GM19351 (cell line): ENCODE measurements around the gene SMG5.

Experiments
- ATAC-seq: cut with Tn5 transposase; IDR thresholded peaks from one replicate; pipeline ENCODE4 v1.9.1; 2021; ENCODE audit warnings: mild to moderate bottlenecking, moderate library complexity; ENCODE audit not compliant: unreplicated experiment

SMG5 gene

GRCh38 chr1:156281281-156281680, 1.3 kb downstream of the SMG5 start:
- peak; percentile 55 for ATAC-seq

DNA sequence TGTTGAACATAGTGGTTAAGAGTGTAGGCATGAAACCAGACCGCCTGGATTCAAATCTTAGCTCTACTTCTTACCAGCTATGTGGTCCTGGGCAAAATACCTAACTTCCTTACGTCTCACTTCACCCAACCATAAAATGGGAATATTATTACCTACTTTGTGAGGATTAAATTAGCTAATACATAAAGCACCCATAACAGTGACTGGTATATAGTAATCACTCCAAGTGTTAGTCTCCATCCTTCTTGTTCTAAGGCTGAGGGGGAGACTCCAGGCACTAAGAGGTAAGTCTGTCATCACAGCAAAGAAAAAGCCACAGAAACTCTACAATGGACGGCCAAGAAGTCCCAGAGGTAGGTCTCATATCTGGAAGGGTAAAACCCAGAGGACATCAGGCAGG, 2.8 kb downstream of the SMG5 start:
- ATAC-seq: no peak

GRCh38 chr1:156276966-156277381, 5.7 kb downstream of the SMG5 start:
- ATAC-seq: no peak

- ATAC-seq: no peak
Observed at GRCh38 chr1:156276532-156276931, 6.1 kb downstream of the SMG5 start.

- no peak for ATAC-seq
Observed at GRCh38 chr1:156270314-156270713, 12.3 kb downstream of the SMG5 start.

DNA sequence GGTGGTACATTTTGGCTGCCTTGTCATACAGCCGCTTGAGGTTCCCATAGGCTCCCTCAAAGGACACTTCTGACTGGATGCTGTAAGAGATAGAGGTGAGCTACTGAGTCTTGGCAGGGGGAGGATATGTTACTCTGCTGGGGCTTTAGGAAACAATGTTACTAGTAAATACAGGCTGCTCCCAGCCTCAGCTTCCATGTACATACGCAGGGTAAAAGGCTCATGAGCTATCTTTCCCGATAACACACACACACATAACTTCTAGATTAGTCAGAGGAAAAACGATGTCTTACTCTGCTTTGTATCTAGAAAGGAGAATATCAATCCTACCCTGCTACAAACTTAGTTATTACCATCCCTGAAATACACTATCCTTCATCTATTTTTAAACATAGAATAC, 14.3 kb downstream of the SMG5 start:
- no peak for ATAC-seq

DNA sequence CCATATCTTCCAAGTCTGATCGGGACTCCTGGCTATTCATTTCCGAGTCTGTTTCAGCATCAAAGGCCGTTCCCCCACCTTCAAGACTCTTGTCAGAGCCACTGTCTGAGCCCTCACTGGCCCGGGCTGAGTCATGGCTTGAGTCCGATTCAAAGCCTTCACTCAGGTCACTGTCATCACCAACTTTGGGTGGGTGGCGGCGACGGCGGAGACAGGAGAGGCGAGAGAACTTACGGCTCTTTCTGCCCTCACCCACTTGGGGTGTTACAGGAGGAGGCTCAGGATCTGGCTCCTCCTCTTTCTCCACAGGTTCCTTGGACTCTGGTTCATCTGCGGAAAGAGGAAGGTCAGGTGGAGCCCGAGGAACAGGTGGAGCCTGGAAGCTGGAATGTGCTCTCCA, 16.6 kb downstream of the SMG5 start:
- ATAC-seq: no peak

DNA sequence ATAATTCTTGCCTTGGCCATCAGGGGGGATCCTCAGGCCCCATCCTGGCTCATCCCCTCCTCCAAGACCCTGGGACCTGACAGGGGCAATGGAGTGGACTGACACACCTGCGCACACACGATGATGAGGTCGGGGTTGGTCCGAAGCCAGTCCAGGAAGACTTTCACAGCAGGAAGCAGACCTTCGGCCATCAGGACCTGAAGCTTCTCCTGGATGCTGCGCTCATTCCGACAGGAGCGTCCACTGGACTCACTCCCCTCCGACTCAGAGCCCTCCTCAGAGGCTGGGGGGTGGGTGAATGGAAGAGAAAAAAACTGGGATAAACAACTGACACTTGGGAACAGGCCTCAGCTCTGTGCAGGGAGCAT, 19.4 kb downstream of the SMG5 start:
- no peak for ATAC-seq

DNA sequence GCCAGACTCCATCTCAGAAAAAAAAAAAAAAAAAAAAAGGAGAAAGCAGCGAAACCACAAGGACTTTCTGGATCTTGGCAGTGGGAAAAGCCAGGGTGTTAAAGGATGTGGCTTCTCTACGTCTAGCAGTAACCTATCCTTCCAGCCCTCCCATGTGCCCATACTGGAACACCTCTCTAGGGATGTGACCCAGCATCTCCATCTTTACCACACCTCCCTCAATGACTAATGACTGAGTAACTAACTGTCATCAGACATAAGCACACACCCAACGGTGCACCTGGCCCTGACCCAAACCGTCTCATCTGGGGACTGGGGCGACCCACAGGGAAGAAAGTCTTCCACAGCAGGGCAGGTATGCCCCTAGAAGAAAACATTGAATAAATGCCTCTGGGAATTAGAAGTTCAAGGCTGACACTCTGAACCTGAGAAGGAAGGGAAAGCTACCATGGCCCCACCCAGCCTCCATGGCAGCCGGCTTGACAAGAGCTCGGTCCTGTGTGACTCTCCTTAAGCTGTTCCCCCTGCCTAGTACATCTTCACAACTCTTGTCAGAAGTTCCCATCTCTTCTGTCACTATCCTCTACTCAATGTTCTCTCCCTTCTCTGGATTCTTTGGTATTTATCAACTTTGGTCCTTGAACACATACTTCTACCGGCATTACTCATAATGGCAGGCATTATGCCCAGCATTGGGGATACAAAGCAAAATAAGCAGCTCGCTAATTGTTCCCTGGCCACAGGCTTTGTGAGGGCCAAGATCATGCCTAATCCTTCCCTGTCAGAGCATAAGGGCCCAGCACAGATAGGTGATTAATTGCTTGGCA, 20.0 kb downstream of the SMG5 start:
- no peak for ATAC-seq

DNA sequence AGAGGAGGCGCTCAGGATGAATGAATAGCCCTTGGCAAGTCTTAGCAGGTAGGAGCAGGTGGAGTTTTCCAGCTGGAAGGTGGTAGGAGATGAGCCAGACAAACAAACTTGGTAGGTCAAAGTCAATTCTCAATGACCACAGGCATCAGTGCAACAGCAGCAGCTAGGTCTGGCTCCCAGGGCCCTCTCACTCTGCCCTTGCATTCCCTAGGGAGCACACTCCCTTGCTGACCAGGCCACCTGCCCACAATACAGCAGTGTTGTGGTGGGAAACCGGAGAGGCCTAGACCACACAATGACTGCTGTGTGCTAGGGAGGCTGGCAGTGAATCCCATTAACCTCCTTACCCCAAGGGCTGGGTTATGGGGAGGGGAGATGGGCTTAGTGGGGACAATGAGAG, 21.7 kb downstream of the SMG5 start:
- ATAC-seq: no peak

GRCh38 chr1:156259805-156260204, 22.8 kb downstream of the SMG5 start:
- no peak for ATAC-seq

GRCh38 chr1:156258859-156259258, 23.8 kb downstream of the SMG5 start:
- no peak for ATAC-seq

GRCh38 chr1:156257711-156258110, 24.9 kb downstream of the SMG5 start:
- no peak for ATAC-seq

DNA sequence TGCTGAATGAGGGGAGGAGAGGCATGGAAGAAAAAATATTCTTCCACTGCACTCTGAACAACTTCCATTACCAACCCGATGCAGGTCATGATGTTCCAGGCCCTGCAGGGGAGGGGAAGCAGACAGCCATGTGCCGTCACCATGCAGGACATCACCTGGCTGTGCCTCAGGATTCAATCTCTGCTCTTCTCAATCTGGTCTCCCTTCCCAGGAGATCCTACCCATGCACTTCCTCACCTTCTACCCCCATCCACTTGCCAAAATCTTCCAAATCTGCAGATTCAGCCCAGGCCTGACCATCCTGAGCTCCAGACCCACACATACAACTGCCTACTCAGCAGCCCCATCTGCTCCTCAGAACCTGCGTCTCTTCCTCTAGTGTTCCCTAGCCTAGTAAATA, 29.0 kb downstream of the SMG5 start:
- no peak for ATAC-seq

DNA sequence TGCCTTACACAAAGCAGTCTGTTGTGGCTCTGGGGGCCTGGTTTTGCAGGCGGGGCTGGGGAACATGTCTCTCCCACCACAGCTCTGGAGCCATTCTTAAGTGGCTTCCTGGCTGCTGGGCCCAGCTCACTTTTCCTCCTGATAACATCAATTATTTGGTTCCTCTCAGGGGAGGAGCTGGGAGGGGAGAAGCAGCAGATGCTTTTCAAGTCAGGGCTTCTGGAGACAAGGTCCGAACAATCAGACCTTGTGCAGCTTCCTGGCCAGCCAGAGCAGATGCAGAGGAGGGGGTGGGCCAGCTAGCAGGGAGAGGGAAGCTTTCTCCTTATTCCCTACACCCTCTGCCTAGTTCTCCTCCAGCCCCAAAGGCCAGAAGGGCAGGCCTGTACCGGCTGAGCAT, 31.1 kb downstream of the SMG5 start:
- no peak for ATAC-seq

DNA sequence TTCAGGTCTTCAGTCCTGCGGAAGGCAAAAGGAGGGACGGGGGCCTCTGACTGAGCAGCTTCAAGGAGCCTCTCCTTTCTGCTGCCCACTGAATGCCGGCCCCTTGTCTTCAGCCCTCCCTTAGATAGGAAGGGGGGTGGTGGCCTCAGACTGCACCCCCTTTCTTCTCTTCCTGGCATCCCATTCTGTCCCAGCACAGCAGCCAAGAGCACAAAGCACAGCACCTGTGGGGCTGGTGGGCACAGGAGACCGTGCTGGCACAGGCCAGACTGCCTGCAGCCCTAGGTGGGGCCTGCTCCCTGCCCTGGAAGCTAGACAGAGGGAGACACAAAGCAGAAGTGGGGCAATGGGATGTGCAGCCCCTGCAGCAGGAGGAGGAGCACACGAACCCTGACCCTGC, 33.0 kb downstream of the SMG5 start:
- ATAC-seq: no peak

DNA sequence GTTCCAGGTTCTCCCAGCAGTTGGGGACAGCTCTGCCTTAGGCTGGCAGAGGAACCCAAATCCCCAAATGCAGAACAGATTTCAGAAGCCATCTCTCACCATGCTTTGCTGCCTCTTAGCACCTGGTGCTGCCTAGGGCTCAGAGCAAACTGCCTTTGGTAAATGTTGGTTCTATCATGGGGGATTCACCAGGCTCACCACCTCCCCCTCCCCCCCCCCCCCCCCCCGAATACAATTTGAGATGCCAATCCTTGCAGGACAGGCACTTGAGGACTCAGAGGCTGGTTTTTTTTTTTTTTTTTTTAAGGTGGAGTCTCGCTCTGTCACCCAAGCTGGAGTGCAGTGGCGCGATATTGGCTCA, 34.3 kb downstream of the SMG5 start:
- no peak for ATAC-seq

- no peak for ATAC-seq
Observed at GRCh38 chr1:156247460-156248322, 34.9 kb downstream of the SMG5 start, which contains the start of gene PAQR6. PAQR6 (minus strand) TSS chr1:156248056; CDS start chr1:156246731, 1,325 bp downstream.

DNA sequence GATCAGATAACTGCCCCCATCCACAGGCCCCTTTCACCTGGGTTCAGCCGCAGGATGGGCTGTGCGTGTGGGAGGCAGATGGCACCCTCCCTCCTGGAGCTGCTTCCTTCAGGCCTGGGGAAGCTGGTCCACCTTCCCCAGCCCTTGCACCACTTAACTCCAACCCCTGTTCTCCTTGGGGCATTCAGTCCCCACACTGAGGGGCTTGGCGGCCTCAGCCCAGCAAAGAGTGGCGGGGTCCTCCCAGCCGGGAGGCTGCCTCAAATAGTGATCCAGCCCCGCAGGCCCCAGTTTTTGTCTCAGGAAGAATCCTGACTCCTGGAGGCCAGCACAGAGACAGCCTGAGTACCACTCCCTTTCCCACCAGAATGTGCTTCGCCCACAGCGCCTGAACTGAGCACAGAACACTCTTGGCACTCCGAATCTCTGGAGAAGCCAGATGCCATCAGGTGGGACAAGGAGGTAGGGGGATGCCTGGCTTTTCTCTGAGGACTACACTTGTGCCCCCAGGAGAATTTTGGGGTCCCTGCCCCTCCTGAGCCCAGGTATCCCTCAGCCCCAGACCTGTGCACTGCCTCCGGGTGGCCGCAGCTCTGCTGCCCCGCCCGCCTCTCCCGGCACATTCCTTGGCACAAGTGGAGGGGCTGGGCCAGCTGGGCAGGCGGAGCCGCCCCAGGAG, 35.7 kb downstream of the SMG5 start:
- ATAC-seq: no peak

- no peak for ATAC-seq
Observed at GRCh38 chr1:156246241-156246780, 36.3 kb downstream of the SMG5 start.
